ENCODE measurements around the gene CCDC142. TPM values are rescaled to one million over a fixed set of nuclear protein-coding genes. Genes with fewer than 3 reads are reported as not detected.

Gene CCDC142
- total and polyA plus RNA-seq, 4 donors, result 5.1 to 28.3 (median 10.8) TPM

DNA sequence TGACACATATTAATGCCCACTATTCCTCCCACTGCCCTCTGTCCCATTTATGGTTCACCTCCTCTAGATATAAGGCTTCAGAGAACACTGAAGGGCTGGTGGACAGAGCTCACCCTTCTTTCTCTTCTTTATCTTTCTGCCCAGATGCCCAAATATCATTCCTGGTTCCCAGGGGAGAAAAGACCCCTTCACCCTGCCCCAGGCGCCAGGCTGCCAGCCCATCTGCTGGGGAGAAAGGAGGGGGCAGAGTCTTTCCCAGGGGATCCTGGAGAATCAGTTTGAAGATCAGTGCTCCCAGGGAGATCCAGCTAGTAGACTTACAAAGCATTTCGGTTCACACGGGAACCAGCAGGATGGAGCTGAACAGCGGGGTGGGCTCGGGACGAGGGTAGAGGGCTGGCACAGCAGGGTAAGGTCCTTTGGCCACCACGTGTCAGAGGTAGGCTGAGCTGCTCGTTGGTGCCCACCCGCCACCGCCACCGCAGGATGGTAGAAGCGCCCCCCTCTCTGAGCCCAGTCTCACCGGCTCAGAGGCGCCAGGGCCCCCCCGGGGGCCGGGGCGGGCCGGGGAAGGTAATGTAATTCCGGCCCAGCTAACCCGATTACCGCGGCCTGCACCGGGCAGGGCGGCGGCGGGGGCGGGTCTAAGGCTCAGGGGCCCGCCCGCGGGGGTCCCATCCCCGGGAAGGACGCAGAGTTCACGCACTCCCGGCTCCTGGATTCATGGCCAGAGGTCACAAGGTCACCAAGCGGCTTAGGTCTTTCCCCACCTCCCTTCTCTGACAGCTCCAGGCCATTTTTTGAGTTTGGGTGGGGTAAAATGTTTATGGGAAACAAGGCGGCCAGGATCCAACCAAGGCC, 30.2 kb upstream of the CCDC142 start (continued):
- TF ChIP-seq, protein P1, sequence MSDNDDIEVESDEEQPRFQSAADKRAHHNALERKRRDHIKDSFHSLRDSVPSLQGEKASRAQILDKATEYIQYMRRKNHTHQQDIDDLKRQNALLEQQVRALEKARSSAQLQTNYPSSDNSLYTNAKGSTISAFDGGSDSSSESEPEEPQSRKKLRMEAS (IDR thresholded peaks at IDR 0.05), result no peak
- TF ChIP-seq EGR1 (IDR thresholded peaks at IDR 0.05; ENCODE audit: low read depth in 2 of 2), result no peak
- TF ChIP-seq, protein P2, sequence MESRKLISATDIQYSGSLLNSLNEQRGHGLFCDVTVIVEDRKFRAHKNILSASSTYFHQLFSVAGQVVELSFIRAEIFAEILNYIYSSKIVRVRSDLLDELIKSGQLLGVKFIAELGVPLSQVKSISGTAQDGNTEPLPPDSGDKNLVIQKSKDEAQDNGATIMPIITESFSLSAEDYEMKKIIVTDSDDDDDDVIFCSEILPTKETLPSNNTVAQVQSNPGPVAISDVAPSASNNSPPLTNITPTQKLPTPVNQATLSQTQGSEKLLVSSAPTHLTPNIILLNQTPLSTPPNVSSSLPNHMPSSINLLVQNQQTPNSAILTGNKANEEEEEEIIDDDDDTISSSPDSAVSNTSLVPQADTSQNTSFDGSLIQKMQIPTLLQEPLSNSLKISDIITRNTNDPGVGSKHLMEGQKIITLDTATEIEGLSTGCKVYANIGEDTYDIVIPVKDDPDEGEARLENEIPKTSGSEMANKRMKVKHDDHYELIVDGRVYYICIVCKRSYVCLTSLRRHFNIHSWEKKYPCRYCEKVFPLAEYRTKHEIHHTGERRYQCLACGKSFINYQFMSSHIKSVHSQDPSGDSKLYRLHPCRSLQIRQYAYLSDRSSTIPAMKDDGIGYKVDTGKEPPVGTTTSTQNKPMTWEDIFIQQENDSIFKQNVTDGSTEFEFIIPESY (IDR thresholded peaks at IDR 0.05), result no peak

DNA sequence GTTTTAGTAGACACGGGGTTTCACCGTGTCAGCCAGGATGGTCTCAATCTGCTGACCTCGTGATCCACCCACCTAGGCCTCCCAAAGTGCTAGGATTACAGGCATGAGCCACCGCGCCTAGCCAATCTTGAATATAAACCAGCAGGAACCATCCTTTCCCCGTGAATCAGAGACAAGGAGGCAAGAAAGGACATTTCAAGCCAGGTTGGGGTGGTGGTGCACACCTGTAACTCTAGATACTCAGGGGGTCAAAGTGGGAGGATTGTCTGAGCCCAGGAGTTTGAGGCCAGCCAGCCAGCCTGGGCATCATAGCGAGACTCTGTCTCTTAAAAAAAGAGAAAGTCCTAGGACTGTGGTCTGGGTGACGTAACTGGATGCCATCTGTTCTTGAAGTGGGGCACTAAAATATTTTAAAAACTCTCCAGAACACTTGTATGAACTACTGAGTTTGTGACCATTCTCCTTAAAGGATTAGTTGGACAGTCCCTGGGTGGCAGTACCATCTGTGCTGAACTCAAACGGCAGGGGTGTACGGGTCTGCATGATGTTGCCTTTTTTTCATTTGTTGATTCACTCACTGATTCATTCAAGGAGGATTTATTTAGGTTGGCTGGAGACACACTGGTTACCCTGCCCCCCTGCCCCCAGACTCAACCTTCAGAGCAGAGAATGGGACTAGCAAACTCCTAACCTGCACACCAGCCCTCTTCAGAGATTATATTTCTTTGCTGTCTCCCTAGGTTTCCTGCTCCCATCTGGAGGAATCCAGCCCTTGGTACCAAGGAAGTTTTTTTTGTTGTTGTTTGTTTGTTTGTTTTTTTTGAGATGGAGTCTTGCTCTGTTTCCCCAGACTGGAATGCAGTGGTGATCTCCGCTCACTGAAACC, 28.5 kb upstream of the CCDC142 start:
- H3K4me3 ChIP-seq (ENCODE audit: low read depth in 1 of 3, low read length in 3 of 3), result no peak overlapping the region
- no peaks in the 10 kb centered on the region for H3K9me3 ChIP-seq (ENCODE audit: control insufficient read depth in 4 of 4, low read length in 3 of 4)
- no peaks in the 10 kb centered on the region for H3K36me3 ChIP-seq (ENCODE audit: control insufficient read depth in 4 of 4, insufficient read depth in 3 of 4, low read depth in 1 of 4, low read length in 3 of 4)
- H3K4me1 ChIP-seq (ENCODE audit: control insufficient read depth in 4 of 4, insufficient read depth in 4 of 4, low read length in 3 of 4), result peaks cover 16 to 31% (median 21%) of the 10 kb centered on the region in 4 donors
- 36% methylated on average over 11 of the region's 11 CpGs for WGBS
- H3K9ac ChIP-seq (ENCODE audit: low read depth in 1 of 2, low read length in 2 of 2), result no peak overlapping the region
- H3K27ac ChIP-seq (ENCODE audit: low read depth in 1 of 2, low read length in 2 of 2), result no peak overlapping the region
- peaks cover 7 to 20% (median 10%) of the 10 kb centered on the region in 4 donors for H3K27me3 ChIP-seq (ENCODE audit: control insufficient read depth in 4 of 4, insufficient read depth in 4 of 4, low read length in 3 of 4)
- TF ChIP-seq, protein P3, sequence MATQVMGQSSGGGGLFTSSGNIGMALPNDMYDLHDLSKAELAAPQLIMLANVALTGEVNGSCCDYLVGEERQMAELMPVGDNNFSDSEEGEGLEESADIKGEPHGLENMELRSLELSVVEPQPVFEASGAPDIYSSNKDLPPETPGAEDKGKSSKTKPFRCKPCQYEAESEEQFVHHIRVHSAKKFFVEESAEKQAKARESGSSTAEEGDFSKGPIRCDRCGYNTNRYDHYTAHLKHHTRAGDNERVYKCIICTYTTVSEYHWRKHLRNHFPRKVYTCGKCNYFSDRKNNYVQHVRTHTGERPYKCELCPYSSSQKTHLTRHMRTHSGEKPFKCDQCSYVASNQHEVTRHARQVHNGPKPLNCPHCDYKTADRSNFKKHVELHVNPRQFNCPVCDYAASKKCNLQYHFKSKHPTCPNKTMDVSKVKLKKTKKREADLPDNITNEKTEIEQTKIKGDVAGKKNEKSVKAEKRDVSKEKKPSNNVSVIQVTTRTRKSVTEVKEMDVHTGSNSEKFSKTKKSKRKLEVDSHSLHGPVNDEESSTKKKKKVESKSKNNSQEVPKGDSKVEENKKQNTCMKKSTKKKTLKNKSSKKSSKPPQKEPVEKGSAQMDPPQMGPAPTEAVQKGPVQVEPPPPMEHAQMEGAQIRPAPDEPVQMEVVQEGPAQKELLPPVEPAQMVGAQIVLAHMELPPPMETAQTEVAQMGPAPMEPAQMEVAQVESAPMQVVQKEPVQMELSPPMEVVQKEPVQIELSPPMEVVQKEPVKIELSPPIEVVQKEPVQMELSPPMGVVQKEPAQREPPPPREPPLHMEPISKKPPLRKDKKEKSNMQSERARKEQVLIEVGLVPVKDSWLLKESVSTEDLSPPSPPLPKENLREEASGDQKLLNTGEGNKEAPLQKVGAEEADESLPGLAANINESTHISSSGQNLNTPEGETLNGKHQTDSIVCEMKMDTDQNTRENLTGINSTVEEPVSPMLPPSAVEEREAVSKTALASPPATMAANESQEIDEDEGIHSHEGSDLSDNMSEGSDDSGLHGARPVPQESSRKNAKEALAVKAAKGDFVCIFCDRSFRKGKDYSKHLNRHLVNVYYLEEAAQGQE (IDR thresholded peaks at IDR 0.05), result no peak
- TF ChIP-seq, protein P1 (IDR thresholded peaks at IDR 0.05), result no peak
- no peak for TF ChIP-seq SP1 (IDR thresholded peaks at IDR 0.05)
- TF ChIP-seq RXRA (IDR thresholded peaks at IDR 0.05), result no peak
- TF ChIP-seq, protein P4, sequence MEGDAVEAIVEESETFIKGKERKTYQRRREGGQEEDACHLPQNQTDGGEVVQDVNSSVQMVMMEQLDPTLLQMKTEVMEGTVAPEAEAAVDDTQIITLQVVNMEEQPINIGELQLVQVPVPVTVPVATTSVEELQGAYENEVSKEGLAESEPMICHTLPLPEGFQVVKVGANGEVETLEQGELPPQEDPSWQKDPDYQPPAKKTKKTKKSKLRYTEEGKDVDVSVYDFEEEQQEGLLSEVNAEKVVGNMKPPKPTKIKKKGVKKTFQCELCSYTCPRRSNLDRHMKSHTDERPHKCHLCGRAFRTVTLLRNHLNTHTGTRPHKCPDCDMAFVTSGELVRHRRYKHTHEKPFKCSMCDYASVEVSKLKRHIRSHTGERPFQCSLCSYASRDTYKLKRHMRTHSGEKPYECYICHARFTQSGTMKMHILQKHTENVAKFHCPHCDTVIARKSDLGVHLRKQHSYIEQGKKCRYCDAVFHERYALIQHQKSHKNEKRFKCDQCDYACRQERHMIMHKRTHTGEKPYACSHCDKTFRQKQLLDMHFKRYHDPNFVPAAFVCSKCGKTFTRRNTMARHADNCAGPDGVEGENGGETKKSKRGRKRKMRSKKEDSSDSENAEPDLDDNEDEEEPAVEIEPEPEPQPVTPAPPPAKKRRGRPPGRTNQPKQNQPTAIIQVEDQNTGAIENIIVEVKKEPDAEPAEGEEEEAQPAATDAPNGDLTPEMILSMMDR (IDR thresholded peaks at IDR 0.05; ENCODE audit: low read depth, low read length, missing input control), result no peak
- TF ChIP-seq TAF1 (conservative IDR thresholded peaks at IDR 0.05), result no peak
- no peak for TF ChIP-seq JUND (IDR thresholded peaks at IDR 0.05)
- no peak for TF ChIP-seq HNF4A (conservative IDR thresholded peaks at IDR 0.05)
- DNase-seq (ENCODE audit: low spot score), result no peak

Data from liver (tissue), 9 donors.